HepG2 (cell line): ENCODE data around the gene FOXD2. TPM values are rescaled to one million over a fixed set of nuclear protein-coding genes. Genes with fewer than 3 reads are reported as not detected.

Source experiments
- ATAC-seq: fragments of 200-7000 bp; cut with Tn5 transposase; 3 replicates; pipeline ENCODE4 v1.9.1; 2020; ENCODE audit warnings: mild to moderate bottlenecking, moderate library complexity
- BruUV-seq: library from RNA; stranded (reverse); fragments of 400-500 nt; replicated peaks from 2 replicates; lab custom pipeline; 2021; lab: Mats Ljungman, UMichigan
- CTCF ChIA-PET: fragments of 300-600 bp; formaldehyde crosslinking; extraction: SDS; loops from one replicate; lab custom pipeline; 2021; ENCODE audit warnings: low total read pairs, inconsistent platforms, low intra/inter-chr PET ratio; lab: Yijun Ruan, JAX
- POLR2A ChIA-PET: fragments of 350-600 bp; sonication (Branson Sonifier 250); formaldehyde crosslinking; loops from one replicate; lab custom pipeline; 2020; ENCODE audit warnings: antibody characterized with exemption, inconsistent platforms; lab: Yijun Ruan, JAX
- DNase-seq: peaks from one replicate; pipeline ENCODE4 v3.0.0-alpha.2; 2015; ENCODE audit warnings: low spot score
- FAIRE-seq: peaks from 3 replicates; lab custom pipeline; 2011; peaks lifted over from hg19 to GRCh38; lab: Jason Lieb, UNC
- H2AFZ ChIP-seq: one replicate; pipeline ENCODE4 v1.6.1; 2011; ENCODE audit warnings: low read length, inconsistent platforms
- H3K27ac ChIP-seq: fragments of 300-600 bp; 3 replicates; pipeline ENCODE4 v1.8.0; 2011; ENCODE audit warnings: mixed run types, mild to moderate bottlenecking, mixed read lengths, low read length, inconsistent platforms; ENCODE audit not compliant: insufficient read depth; ENCODE audit errors: extremely low read length
- H3K27me3 ChIP-seq, 2 experiments: fragments of 200-600 bp in 1 of 2; 2 replicates in 1 of 2; 3 replicates in 1 of 2; pipeline versions ENCODE4 v1.6.0 to v1.8.0; 2011; ENCODE audit warnings: low read length in 2 of 2, mild to moderate bottlenecking in 2 of 2, moderate library complexity in 2 of 2, inconsistent platforms in 1 of 2; ENCODE audit not compliant: insufficient read depth in 2 of 2, control insufficient read depth in 1 of 2
- H3K36me3 ChIP-seq, 2 experiments: fragments of 200-600 bp in 1 of 2; replicated peaks in 1 of 2; 2 replicates in 1 of 2; 3 replicates in 1 of 2; pipeline versions ENCODE4 v1.5.1 to v1.8.0; 2011; ENCODE audit warnings: low read length in 2 of 2, inconsistent platforms in 1 of 2; ENCODE audit not compliant: insufficient read depth in 2 of 2, control insufficient read depth in 1 of 2
- H3K4me1 ChIP-seq: 2 replicates; pipeline ENCODE4 v1.5.1; 2012; ENCODE audit warnings: low read length, inconsistent platforms; ENCODE audit not compliant: insufficient read depth
- H3K4me2 ChIP-seq: 2 replicates; pipeline ENCODE4 v1.6.0; 2011; ENCODE audit warnings: low read depth, low read length, inconsistent platforms
- H3K4me3 ChIP-seq, 3 experiments: fragments of 200-600 bp in 1 of 3; sonication (generic), shearing (Covaris generic) in 1 of 3; replicated peaks in 1 of 3; 2 replicates each; pipeline ENCODE4 v1.5.1; 2011 to 2016; ENCODE audit warnings: low read length in 3 of 3, inconsistent platforms in 2 of 3, low read depth in 2 of 3, mild to moderate bottlenecking in 2 of 3, control low read depth in 1 of 3, mixed read lengths in 1 of 3; ENCODE audit not compliant: insufficient read depth in 1 of 3
- H3K79me2 ChIP-seq: one replicate; pipeline ENCODE4 v1.6.1; 2011; ENCODE audit warnings: low read length, inconsistent platforms; ENCODE audit not compliant: insufficient read depth
- H3K9ac ChIP-seq: 2 replicates; pipeline ENCODE4 v1.6.0; 2011; ENCODE audit warnings: mild to moderate bottlenecking, low read depth, low read length, inconsistent platforms; ENCODE audit not compliant: insufficient read depth
- H3K9me3 ChIP-seq: 2 replicates; pipeline ENCODE4 v1.5.1; 2012; ENCODE audit warnings: mild to moderate bottlenecking, low read length
- H4K20me1 ChIP-seq: 2 replicates; pipeline ENCODE4 v1.6.0; 2011; ENCODE audit warnings: inconsistent platforms, mild to moderate bottlenecking, low read length, moderate library complexity; ENCODE audit not compliant: insufficient read depth
- ARID3A ChIP-seq: IDR thresholded peaks from 2 replicates; pipeline ENCODE4 v1.6.1; 2012; ENCODE audit warnings: low read depth, low read length, improper control_type of control experiment
- CC2D1A ChIP-seq: sonication (generic); formaldehyde crosslinking; IDR thresholded peaks from 2 replicates; pipeline ENCODE4 v1.8.1; 2023; ENCODE audit warnings: mild to moderate bottlenecking, missing genetic modification reagents
- CTCF ChIP-seq: sonication (generic); formaldehyde crosslinking; IDR thresholded peaks from 2 replicates; pipeline ENCODE4 v1.5.0; 2020; ENCODE audit warnings: mild to moderate bottlenecking, missing genetic modification reagents, moderate library complexity
- DNMT3B ChIP-seq: conservative IDR thresholded peaks from 2 replicates; pipeline ENCODE4 v1.6.1; 2016; ENCODE audit warnings: missing biosample characterization, control low read depth
- HMGA1 ChIP-seq: sonication (generic); formaldehyde crosslinking; conservative IDR thresholded peaks from 2 replicates; pipeline ENCODE4 v1.4.0; 2020; ENCODE audit warnings: missing genetic modification reagents
- HMGXB4 ChIP-seq, 2 experiments: sonication (generic) in 1 of 2; formaldehyde crosslinking in 1 of 2; IDR thresholded peaks; 2 replicates each; pipeline versions ENCODE4 v1.4.0 to v1.6.1; 2018 to 2020; ENCODE audit warnings: missing genetic modification reagents in 2 of 2, borderline replicate concordance in 1 of 2, low read depth in 1 of 2, mild to moderate bottlenecking in 1 of 2, missing biosample characterization in 1 of 2
- PCBP2 ChIP-seq: fragments of 200-400 bp; formaldehyde crosslinking; optimal IDR thresholded peaks from 2 replicates; pipeline ENCODE3; 2018; ENCODE audit warnings: low read length, low read depth; ENCODE audit not compliant: poor library complexity, severe bottlenecking
- SMC3 ChIP-seq: IDR thresholded peaks from 2 replicates; pipeline ENCODE4 v1.6.1; 2011; ENCODE audit warnings: low read length, improper control_type of control experiment
- STAG1 ChIP-seq: sonication (generic); formaldehyde crosslinking; IDR thresholded peaks from 2 replicates; pipeline ENCODE4 v1.4.0; 2020; ENCODE audit warnings: missing genetic modification reagents
- XRCC5 ChIP-seq: fragments of 200-400 bp; formaldehyde crosslinking; optimal IDR thresholded peaks from 2 replicates; pipeline ENCODE3; 2017; ENCODE audit warnings: mild to moderate bottlenecking, low read length
- ZBTB10 ChIP-seq: sonication (generic); formaldehyde crosslinking; IDR thresholded peaks from 2 replicates; pipeline ENCODE4 v1.4.0; 2020; ENCODE audit warnings: missing genetic modification reagents, borderline replicate concordance
- ZNF276 ChIP-seq: sonication (generic); formaldehyde crosslinking; IDR thresholded peaks from 2 replicates; pipeline ENCODE4 v1.4.0; 2020; ENCODE audit warnings: mild to moderate bottlenecking, low read depth, missing genetic modification reagents
- WGBS: methylation state at CpG from one replicate; pipeline ENCODE4 v1.1.6; 2017; ENCODE audit warnings: low lambda C conversion rate; 5-methylcytosine and 5-hydroxymethylcytosine counted together
- in situ Hi-C: cut with HindIII; loops from 2 replicates; pipeline ENCODE4 v1.10.0; 2017; ENCODE audit warnings: low pct_unique_long_range_greater_than_20kb; ENCODE audit not compliant: extremely low pct_ligation_motif_present
- intact Hi-C: fragments of 100-400 bp; cut with micrococcal nuclease; formaldehyde crosslinking; loops from one replicate; pipeline ENCODE4 v1.10.0; 2022; ENCODE audit not compliant: unreplicated experiment
- polyA plus RNA-seq, 8 experiments: library from polyadenylated mRNA; depleted of rRNA in 3 of 8; stranded (reverse) in 7 of 8; unstranded in 1 of 8; fragments of >200 nt; fragmentation: Illumina TruSeq in 4 of 8; extraction: Trizol in 4 of 8; gene quantifications; 2 replicates each; pipeline versions ENCODE4 v1.2.1 to v1.2.3, GENCODE V29; 2011 to 2016; ENCODE audit warnings: low read depth in 4 of 8, missing spikeins in 1 of 8, mixed read lengths in 1 of 8; ENCODE audit not compliant: insufficient read depth in 1 of 8
- total RNA-seq, 5 experiments: library from RNA; depleted of rRNA; stranded (reverse); fragments of >200 nt; fragmentation: Illumina TruSeq; extraction: Trizol; gene quantifications; 2 replicates each; pipeline ENCODE4 v1.2.3, GENCODE V29; 2016; ENCODE audit warnings: low read depth in 1 of 5

FOXD2 gene
- total and polyA plus RNA-seq, 2 of the 13 experiments (the other 11 are each of a cell fraction or from before 2014, with no cell fraction given): 0.01 to 0.09 TPM

- no peaks in the 10 kb centered on the region for H4K20me1 ChIP-seq
- WGBS: 19% methylated on average over 6 of the region's 6 CpGs
- intact Hi-C loops (loop anchor here (1.0 to 5.0 kb wide), 4 partner anchors 36 to 245 kb away; partner anchors contain the start of gene PDZK1IP1), in situ Hi-C loops (loop anchor here (5.0 kb wide), 1 partner anchor 37 kb away; no protein-coding TSS in a partner anchor)
- H3K79me2 ChIP-seq: no peaks in the 10 kb centered on the region
- CTCF ChIA-PET: interaction anchor here (2.0 kb wide), 1 partner anchor 36 kb away, joined by 13 read pairs; no protein-coding TSS in a partner anchor
- DNase-seq (peak; percentile 52), FAIRE-seq (peak; percentile 72), ATAC-seq (peak; percentile 86)
- no peaks in the 10 kb centered on the region for H3K9me3 ChIP-seq
- H2AFZ ChIP-seq: no peak overlapping the region
- H3K4me2 ChIP-seq: no peak overlapping the region
- no peaks in the 10 kb centered on the region for H3K36me3 ChIP-seq
- H3K4me1 ChIP-seq: no peaks in the 10 kb centered on the region
- POLR2A ChIA-PET: no interaction called here
- no peak overlapping the region for H3K27ac ChIP-seq
- no TSS peak for BruUV-seq
- H3K27me3 ChIP-seq: no peaks in the 10 kb centered on the region; a peak in 1 of 5 replicates
- H3K4me3 ChIP-seq: no peak overlapping the region
- H3K9ac ChIP-seq: no peak overlapping the region
- TF ChIP-seq CTCF (CRISPR knock-in tag): peak; percentile 78
- no peak for TF ChIP-seq ZNF276 (CRISPR knock-in tag)
- no peak for TF ChIP-seq CC2D1A (CRISPR knock-in tag)
- peak; percentile 53; the same call in 1 of the 2 replicates for TF ChIP-seq SMC3
- TF ChIP-seq HMGXB4 (CRISPR knock-in tag; IDR thresholded peaks at IDR 0.05; ENCODE audit: borderline replicate concordance in 1 of 2, low read depth in 1 of 2): peak in 1 of 2 experiments; percentile 34; a peak in 1 of 4 replicates
- TF ChIP-seq ARID3A: 0 out of 2 replicates have a peak, but pooled peaks have one; percentile 25
- TF ChIP-seq XRCC5: peak; percentile 74
- TF ChIP-seq HMGA1 (CRISPR knock-in tag): no peak
- TF ChIP-seq STAG1 (CRISPR knock-in tag): peak; percentile 55
- TF ChIP-seq PCBP2: peak; percentile 42
- no peak for TF ChIP-seq ZBTB10
- TF ChIP-seq DNMT3B (CRISPR knock-in tag): no peak
Observed at GRCh38 chr1:47424336-47424982, 13.4 kb upstream of the FOXD2 start.
